Right lobe of liver (tissue), 4 donors: ENCODE data around the gene CRKL.

ENCODE experiments used
- CTCF ChIP-seq, 4 donors: fragments of 200-600 bp in 3 of 4; fragments of 450-650 bp in 1 of 4; IDR thresholded peaks; one replicate each; pipeline versions ENCODE4 v1.5.1 to v1.8.0; 2016 to 2022; ENCODE audit warnings: antibody characterized with exemption in 4 of 4, mild to moderate bottlenecking in 2 of 4
- POLR2A ChIP-seq: fragments of 450-650 bp; IDR thresholded peaks from one replicate; pipeline ENCODE4 v1.6.1; 2017; ENCODE audit warnings: antibody characterized with exemption, mild to moderate bottlenecking
- donor health status: DM: no; HTN: no; CAD: no.
- donor health status: DM: no; HTN: no; CAD: no.
- donor health status: DM: no; HTN: yes; CAD: no.

- no peak for TF ChIP-seq CTCF (IDR thresholded peaks at IDR 0.05)
- TF ChIP-seq POLR2A, result no peak
Measured at GRCh38 chr22:20912494-20912893, 4.7 kb upstream of the CRKL start.
